MM.1S (cell line): ENCODE results near the gene PCDHA11.

ENCODE experiments used
- CTCF ChIP-seq: fragments of 300-600 bp; sonication (generic); IDR thresholded peaks from 2 replicates; pipeline ENCODE4 v1.5.1; 2016; ENCODE audit warnings: antibody characterized with exemption, low read length, mixed read lengths
- EZH2 ChIP-seq: fragments of 300-600 bp; sonication (generic); optimal IDR thresholded peaks from 2 replicates; pipeline ENCODE3; 2017; ENCODE audit warnings: low read depth, mild to moderate bottlenecking, antibody characterized with exemption, low read length, mixed read lengths
- EZH2phosphoT487 ChIP-seq: fragments of 300-600 bp; sonication (generic); IDR thresholded peaks from 2 replicates; pipeline ENCODE4 v1.6.1; 2018; ENCODE audit warnings: antibody characterized with exemption, low read length

GRCh38 chr5:140881889-140882590 is 13.3 kb downstream of the PCDHA11 start, which contains the start of gene PCDHA13:
- no peak for TF ChIP-seq CTCF
- TF ChIP-seq EZH2phosphoT487: no peak
- no peak for TF ChIP-seq EZH2
